ENCODE results near the gene IVNS1ABP. TPM values are rescaled to one million over a fixed set of nuclear protein-coding genes. Genes with fewer than 3 reads are reported as not detected.

IVNS1ABP gene
- total RNA-seq, 1 experiment from 2014 or later = 239 TPM

Small RNA genes lying within 50 kb of the gene (small RNA-seq; reads per million reads assigned to genes)
- 0 reads per million in 2 experiments for gene RF00019

Other genes with a start within 250 kb of the IVNS1ABP start
- gene TRMT1L, start 160.3 kb downstream of the IVNS1ABP start, total RNA-seq (2014; rRNA removed; shearing (Covaris generic)) = 23.3 and 28.2 TPM in 2 replicates
- gene SWT1, start 160.1 kb downstream of the IVNS1ABP start, total RNA-seq (2014; rRNA removed; shearing (Covaris generic)) = 8.6 and 9.7 TPM in 2 replicates